C4-2B (cell line): ENCODE results near the gene TSPAN9.

Experiments
- CTCF ChIP-seq: fragments of 450-650 bp; conservative IDR thresholded peaks from 2 replicates; pipeline ENCODE4 v1.5.1; 2017; ENCODE audit warnings: mild to moderate bottlenecking
- ZFX ChIP-seq: fragments of 450-650 bp; IDR thresholded peaks from 2 replicates; pipeline ENCODE4 v1.6.1; 2017

- TF ChIP-seq CTCF (no peak), ZFX (no peak)
Measured at GRCh38 chr12:3175238-3175637, 98.1 kb downstream of the TSPAN9 start.
